Activated gamma-delta T cell treated with anti-CD3 and anti-CD28 coated beads, Interleukin-2, amount 50 U/mL, for 16 hours (primary cell): Measurements from ENCODE around the gene GUCD1.

Experiments used
- DNase-seq: peaks from one replicate; pipeline ENCODE4 v3.0.0-alpha.2; 2020; ENCODE audit warnings: low read depth

The GUCD1 gene

DNA sequence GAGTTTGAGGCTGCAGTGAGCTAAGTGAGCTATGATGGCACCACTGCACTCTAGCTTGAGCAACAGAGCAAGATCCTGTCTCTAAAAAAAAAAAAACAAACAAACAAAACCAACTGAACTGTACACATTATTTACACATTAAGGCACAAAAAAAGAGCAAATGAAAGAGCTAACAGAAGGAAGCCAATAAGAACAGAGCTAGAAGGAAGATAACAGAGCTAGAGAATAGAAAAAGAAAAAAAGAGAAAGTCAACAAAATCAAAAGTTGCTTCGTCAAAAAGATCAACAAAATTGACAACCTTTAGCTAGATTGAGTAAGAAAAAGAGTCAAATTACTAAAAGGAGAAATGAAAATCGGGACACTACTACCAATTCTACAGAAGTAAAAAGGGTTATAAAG is 25.0 kb downstream of the GUCD1 start:
- no peak for DNase-seq

DNA sequence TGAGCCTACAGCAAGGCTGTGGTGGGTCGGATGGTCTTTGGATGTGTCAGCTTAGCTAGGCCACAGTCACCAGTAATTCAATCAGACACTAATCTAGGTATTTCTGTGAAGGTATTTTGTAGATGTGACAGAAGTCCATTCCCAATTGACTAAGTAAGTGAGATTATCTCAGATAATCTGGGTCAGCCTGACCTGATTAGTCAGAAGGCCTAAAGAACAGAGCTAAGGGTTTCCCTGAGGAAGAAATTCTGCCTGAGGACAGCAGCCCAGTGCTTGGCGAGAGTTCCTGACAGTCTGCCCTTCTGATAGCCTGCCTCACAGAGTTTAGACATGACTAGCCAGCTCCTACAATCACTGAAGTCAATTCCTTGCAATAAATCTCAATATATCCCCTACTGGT is 28.7 kb downstream of the GUCD1 start:
- no peak for DNase-seq

DNA sequence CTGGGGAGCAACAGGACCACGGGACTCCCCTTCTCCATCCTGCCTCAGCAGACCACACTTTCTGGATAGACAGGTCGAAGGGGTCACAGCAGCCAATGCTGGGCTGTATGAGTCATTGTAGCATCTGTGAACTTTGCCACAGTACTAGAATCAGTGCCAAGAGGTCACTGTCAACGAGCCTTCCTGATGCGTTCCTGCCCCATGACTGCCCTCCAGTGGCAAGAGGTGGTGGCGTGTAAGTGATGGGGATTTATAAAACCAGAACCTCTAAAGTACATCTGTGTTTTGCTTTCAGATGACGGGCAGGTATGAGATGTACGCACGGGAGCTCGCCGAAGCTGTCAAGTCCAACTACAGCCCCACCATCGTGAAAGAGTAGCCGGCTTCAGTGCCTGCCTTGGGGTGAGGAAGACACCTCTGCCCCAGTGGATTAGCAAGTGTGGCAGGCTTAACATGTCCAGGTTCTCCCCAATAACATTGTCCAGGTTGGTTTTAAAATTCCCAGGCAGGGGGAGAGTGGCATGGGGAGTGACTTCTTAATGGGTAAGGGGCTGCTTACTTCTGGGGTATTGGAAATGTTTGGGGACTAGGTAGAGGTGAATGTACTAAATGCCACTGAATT is 29.4 kb downstream of the GUCD1 start:
- DNase-seq, result peak; percentile 64

DNA sequence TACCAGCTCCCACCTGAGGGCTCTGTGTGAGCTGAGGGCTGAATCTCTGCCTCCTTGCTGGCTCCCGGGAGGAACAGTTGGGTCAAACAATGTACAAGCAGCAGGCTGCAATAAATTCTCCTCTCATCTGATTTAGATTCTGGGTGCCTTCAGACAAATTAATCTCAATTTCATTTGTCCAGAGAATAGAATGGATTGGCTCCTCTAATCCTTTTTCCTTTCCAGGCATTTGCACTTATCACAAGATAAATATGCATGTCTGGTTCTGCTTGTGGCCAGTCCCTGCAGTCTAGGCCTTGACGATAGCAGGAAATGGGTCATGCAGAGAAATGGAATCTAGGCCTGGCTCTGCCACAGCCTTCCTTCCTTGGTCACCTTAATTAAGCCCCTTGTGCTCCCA is 31.1 kb downstream of the GUCD1 start:
- no peak for DNase-seq

DNA sequence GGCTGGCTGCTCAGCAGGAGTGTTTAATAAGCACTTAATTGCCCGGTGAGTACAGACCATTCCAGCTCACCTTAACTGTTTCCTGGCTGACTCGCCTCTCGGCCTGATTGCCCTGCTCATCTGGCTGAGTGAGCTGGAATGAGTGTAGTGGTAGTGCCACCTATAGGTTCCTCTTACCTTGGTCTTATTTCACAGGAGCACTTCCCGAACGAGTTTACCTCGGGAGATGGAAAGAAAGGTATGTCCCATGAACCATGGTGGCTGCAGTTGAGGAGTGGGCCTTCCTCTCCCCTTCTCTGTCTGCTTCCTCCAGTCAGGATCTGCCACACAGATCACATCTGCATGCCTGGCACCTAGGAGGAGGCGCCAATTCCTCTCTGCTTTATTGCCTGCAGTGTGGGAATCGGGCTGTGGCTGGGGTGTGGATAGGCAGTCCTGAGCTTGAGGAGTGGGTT is 33.1 kb downstream of the GUCD1 start:
- no peak for DNase-seq

DNA sequence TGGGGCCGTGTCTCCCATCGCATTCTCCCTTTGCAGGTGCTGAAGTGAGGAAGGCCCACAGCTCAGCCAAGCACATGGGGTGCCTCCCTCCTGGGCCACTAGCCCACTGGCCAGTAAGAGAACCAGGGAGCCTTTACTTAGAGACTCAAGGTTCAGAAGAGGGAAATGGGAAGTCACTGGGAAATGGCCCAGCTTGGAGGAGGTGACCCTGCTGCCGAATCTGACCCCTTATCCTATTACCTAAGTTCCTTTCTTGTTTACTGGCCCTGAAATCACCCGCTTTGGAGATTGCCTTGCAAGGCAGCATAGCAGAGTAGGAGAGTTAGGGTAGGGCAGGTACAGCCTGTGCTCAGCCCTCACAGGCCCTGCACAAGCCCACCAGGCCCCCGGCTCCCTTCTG is 35.4 kb downstream of the GUCD1 start:
- DNase-seq, result no peak

DNA sequence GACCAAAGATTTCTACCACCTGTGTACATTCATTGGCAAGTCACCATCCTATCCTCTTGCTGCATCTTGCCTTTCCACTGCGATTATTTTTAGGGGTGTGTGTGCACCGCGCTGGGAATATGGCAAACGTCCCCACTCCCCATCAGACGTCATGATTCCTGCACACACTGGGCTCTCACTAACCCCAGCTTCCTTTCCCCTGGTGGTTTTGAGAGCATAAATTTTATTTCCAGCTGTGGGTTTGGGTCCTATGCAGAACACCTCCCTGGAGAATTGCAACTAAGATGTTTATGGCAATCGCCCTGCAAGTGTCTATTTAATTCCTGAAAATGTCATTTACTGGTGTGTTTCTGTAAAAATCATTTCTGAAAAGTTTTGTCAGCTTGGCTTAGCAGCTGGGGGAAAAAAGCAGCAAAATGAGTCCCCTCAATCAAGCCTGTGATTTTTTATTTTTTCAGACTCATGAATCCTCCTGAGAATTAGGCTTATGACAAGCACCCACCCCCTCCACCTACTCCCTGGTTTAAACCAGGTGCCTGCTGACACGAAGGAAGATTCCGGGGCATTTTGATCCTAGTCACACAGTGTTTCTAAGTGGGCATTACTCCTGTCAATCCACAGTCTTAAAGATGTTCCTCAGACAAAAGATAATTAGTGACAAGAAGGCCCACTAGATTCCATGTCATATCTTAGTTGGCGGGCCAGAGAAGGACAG is 36.0 kb downstream of the GUCD1 start:
- no peak for DNase-seq

DNA sequence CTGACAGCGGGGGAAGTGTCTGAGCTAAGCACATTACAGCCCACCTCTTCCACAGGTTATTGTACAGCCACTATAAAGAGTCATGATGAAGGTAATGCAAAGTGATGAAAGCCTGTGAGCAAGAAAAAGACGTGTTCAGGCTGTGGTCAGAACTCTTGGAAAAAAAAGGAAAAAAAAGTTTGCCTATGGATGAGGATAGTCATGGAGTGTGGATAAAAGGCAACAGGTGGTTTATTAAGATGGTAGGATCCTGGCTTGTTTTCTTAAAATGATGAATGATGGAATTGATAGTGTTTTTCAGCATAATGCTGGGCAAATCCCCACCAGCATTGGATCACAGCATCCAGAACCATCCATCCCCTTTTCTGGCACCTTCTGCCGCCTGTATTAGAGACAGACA is 36.7 kb downstream of the GUCD1 start:
- DNase-seq, result no peak

DNA sequence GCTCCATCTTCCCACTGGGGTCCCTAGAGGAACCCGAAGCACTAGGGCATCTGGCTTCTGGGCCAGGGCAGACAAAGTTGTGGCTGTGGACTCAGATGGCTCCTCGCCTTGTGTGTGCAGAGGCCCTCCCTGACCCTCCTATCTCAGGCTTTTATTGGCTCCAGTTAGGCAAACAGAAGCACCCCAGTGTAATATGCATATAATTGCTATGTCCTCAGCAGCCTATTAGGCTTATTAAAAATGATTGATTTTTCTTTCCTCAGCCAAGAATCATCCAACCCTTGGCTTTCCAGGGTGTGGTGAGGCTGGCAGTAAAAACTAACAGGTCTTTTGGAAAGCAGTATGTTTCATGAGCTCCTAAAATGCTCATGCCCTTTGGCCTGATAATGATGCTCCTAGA is 37.5 kb downstream of the GUCD1 start:
- no peak for DNase-seq

DNA sequence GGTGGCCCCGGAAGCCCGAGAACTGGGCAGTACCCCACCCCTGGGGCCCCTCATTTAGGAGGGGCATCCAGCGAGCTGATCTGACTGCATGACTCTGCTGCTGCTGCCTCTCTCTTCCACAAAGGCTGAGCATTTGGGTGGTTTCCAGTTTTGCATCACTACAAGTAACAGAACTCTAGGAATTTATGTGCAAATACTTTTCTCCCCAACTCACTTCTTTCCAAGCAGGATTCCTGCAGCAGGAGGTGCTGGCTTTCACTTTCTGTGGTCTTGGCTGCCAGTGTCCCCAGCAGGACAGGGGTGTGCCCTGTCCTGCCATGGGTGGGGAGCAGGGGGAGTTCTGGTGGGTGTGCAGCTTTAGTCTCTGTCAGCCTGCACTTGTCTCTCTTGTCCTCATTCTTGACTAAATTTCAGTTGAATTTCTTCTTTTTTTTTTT is 38.6 kb downstream of the GUCD1 start:
- DNase-seq, result no peak

DNA sequence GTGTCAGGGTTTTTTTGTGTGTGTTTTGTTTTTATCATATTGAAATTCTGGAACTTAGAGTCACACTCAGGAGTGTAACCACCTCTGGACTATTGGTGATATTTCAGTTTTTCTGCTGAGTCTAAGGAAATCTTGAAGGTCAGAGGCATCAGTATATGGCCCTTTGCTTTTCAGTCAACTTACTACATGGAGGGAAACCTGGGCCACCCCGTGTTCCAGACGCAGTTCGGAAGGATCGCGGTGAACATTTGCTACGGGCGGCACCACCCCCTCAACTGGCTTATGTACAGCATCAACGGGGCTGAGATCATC is 40.0 kb downstream of the GUCD1 start:
- no peak for DNase-seq

DNA sequence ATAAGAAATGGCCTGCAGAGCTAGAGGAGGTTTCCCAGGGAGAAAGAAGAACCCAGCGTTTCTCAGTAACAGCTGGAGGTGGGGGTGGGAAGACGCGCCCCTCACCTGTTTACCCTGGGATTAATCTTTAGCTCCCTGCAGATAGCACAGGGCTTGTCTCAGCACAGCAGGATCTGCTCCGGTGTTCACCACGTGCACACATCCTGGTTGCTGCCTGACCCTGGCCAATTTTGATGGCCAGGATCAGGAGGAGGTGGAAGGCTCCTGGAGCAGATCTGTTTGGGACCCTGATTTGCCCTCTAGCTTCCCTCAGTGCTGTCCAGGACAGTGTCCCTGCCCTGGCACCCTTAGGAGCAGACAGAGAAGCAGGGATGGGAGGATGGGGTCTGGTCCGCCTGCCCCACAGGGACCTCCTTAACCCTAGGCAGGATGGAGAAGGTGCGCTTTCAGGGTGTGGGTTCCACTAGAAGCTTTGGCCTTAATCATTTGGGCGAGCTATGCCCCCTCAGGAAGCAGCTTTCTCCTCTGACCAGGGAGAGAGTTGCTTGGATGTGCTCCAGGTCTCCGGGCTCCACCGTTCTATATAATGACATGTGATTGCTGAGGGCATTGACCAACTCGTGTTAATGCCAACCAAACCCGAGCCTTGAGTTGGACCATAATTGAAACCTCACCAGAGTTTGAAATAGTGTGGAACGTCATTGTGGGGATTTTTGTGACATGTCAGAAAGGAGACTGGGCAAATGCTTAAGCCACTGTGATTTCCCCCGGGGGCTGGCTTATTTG is 40.5 kb downstream of the GUCD1 start:
- no peak for DNase-seq

DNA sequence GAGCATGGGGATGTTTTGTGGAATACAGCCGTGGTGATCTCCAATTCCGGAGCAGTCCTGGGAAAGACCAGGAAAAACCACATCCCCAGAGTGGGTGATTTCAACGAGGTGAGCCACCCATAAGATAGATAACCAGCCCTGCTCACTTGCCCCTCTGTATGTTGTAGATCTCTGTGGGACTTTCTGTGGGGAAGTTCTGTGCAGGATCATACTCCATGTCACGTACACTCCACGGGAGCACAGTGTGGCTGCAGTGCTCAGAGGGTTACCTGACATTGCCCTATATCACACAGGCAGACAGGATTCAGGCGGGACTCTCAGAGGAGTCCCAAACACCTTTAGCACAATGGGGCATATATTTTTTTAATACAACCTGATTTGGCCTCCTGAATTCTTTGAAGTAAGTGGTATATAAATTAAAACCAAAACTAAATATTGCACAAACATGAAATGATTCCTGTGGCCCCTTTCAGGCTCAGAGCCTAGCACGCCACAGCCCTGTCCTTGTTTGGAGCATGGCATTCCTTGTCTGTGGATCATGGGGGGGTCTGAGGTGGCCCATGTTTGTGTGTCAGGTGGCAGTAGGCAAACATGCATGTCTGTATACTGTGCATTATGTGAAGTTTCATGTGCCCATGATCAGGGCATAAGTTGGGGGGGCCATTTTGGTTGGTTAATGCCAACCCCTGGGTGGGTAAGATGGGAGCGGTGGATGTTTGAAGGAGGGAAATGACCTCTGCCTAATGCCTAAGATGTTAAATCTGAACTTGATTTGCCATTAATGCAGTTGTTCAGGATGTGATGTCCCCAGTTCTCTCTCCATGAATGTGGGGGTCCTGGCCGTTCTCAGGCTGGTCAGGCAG is 41.3 kb downstream of the GUCD1 start:
- DNase-seq, result no peak

DNA sequence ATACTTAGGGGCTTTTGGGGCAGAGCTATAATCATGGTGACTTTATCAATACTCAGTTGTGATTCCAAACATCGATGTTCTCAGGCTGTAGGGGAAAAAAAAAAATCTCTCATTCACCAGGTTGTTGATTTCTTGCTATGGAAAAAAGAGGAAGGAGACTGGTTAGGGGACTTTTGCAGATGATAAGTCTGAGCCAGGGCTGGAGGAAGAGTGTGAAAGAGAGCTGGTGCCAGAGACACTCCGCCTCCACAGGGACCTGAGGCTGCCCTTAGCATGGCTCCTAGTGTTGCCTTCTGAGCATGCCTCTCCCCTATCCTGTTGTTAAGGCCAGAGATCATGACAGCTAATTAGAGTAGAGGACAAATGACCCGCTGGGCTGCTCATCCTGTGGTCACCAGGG is 42.9 kb downstream of the GUCD1 start:
- no peak for DNase-seq

DNA sequence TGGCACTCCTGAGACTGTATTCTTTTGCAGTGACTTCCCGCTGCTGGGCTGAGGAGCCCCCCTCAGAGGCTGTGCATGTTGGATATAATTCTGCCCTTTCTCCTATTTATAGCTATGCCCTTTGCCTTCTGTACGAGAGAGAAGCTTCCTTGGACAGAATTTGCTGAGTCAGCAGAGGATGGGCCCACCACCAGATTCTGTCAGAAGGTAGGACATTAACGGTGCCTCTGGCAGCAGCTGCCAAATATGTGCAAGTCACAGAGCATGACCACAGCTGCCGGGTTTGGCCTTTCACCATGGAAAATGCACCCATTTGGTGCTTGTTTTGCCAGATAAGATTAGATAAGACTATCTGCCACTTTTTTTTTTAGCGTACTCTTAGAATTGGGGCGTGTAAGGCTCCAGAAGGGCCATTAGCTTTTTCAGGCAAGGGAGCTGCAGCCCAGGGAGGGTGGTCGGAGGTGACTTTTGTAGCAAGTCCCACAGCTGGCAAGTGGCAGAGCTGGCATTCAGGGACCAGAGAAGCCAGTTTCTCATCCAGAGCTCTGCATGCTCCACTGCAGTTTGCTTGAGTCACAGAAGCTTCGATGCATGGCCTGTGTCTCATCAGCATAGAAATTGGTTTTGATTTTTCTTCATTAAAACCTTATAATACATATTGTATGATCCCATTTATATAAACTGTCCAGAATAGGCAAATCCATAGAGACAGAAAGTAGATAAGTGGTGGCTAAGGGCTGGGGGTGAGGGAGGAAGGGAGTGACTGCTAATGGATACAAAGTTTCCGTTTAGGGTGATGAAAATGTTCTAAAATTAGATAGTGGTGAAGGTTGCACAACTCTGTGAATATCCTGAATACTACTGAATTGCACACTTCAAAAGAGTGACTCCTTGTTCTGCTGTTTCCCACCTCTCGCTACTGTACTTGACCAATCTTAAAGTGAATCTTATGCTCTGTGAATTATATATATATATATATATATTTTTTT is 44.0 kb downstream of the GUCD1 start:
- no peak for DNase-seq

DNA sequence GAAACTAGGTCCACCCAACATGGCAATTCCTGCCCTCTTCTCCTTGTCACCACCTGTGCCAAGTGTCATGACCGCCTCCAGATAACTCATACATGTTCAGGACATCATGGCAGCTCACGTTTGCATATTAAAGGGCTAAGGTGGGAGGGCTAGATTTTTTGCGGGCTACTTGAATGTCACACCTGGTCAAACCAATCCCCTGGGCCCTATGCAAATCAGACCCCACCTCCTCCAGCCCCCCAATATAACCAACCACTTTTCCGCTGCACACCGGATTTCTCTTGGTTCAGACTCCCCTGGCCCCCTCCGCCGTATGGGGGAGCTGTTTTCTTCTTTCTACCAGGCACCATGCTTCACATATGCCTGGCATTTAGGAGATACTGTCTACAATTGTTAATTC is 47.2 kb downstream of the GUCD1 start:
- DNase-seq, result no peak

DNA sequence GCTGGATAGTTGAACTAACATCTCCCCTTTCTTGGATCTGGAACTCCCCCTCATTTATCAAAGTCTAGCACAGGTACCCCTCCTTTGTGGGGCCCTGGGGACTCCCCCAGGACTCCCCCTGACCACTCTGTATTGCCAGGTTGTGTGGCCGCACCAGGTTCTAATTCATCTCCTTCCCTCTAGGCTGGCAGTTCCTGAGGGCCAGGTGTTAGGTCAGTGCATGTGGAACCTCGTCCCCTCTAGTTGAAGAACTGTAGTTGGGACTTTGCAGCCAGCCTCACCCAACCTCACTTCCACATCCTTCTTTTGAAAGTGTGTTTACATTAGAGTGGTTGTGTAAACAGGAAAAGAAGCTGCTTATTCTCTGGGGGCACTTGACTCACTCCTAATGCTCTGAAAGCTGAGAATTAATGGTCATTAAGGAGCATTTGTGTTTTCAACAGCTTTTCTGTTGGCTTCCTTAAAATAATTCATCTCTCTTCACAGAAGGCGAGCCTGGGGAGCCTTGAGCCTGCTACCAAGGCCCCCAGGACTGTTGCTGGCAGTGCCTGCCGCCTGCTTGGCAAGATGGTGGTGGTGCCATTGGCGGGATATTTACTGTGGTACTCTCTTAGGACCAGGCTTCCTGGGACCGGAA is 48.0 kb downstream of the GUCD1 start:
- DNase-seq, result no peak

DNA sequence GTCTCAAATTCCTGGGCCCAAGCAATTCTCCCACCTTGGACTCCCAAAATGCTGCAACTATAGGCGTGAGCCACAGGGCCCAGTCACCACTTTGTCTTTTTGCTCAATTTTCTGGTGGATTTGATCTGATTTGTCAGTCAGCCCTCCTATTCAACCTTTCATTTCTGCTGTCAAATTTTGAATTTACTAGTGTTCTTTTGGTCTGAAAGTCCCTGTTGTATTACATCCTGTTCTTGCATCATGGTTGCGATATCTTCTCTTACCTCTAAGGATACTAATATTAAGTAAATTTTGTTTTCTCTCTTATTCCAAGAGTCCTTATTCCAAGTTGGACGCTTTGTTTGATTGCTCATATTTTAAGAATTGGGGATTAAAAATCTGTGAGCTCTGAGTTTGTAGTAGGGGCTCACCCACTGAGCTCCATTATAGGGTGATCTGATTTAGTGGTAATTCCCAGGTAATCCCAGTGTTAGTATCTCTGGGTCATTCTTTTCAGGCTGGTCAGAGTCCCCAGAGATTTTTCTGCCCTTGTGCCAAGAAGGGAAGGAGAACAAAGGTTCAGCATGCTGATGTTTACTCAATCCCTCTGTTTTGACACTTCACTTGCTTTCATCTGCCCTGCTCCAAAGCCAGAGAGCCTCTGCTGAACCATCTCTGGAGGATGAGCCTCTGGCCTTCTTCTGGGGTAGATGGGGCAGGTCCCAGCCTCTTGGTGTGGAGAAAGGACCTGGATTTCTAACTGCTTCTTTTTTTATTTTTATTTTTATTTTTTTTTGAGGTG is 49.8 kb downstream of the GUCD1 start:
- DNase-seq, result no peak

DNA sequence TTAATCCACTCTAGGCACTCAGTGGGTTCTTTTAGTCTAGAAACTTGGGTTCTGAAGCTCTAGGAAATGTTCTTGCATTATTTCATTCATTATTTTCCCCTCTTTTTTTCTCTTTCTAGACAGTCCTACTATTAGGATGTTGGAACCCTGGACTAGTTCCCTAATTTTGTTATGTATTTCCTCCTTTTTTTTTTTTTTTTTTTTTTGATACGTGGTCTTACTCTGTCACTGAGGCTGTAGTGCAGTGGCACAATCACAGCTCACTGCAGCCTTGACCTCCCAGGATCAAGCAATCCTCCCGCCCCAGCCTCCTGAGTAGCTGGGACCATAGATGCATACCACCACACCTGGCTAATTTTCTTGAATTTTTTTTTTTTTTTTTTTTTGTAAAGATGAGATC is 50.4 kb downstream of the GUCD1 start:
- no peak for DNase-seq

DNA sequence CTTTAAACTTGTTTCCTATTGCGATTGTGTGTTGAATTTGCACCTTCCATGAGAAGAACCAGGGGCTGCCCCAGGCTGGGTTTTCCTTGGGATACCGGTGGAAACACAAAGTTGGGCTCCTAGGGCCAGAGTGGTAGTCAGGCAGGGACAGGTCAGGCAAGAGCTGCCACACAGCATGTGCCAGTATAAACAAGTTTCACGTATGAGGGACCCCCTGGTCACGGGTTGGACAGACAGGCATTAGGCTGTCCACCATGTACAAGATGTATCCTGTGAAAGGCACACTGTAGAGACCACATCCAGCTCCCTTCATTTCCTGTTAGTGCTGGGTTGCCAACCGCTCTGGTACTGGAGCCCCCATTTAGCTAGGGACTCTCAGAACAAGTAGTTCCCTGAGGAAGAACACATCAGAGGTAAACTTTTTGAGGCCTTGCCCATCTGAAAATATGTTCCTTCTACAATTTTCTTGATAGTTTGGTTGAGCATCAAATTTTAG is 51.0 kb downstream of the GUCD1 start:
- no peak for DNase-seq
